C4-2B (cell line): ENCODE data around the gene TRPT1.

Source experiments
- H3K27ac ChIP-seq: fragments of 450-650 bp; 2 replicates; pipeline ENCODE4 v1.5.1; 2017
- CTCF ChIP-seq: fragments of 450-650 bp; conservative IDR thresholded peaks from 2 replicates; pipeline ENCODE4 v1.5.1; 2017; ENCODE audit warnings: mild to moderate bottlenecking
- ZFX ChIP-seq: fragments of 450-650 bp; IDR thresholded peaks from 2 replicates; pipeline ENCODE4 v1.6.1; 2017

TRPT1 gene

GRCh38 chr11:64208796-64209562, 17.0 kb downstream of the TRPT1 start:
- TF ChIP-seq ZFX (no peak), CTCF (no peak)
- no peak overlapping the region for H3K27ac ChIP-seq

GRCh38 chr11:64208086-64208795, 17.7 kb downstream of the TRPT1 start:
- H3K27ac ChIP-seq, result no peak overlapping the region
- TF ChIP-seq ZFX, result no peak
- no peak for TF ChIP-seq CTCF

- H3K27ac ChIP-seq, result no peak overlapping the region
- TF ChIP-seq ZFX (no peak), CTCF (no peak)
These were observed 18.5 kb downstream of the TRPT1 start for GRCh38 chr11:64207256-64208085.

GRCh38 chr11:64206457-64207255, 19.3 kb downstream of the TRPT1 start, which contains the start of gene FERMT3:
FERMT3 (plus strand) TSS chr11:64206721; CDS start chr11:64207365, 644 bp downstream.
- H3K27ac ChIP-seq, result no peak within 1 kb of the TSS

GRCh38 chr11:64204464-64204989, 21.5 kb downstream of the TRPT1 start:
- no peak for TF ChIP-seq ZFX
- TF ChIP-seq CTCF, result no peak; the same call in 1 of the 2 replicates
- no peak overlapping the region for H3K27ac ChIP-seq

More at GRCh38 chr11:64206457-64207255, 19.3 kb downstream of the TRPT1 start, which contains the start of gene FERMT3:
- TF ChIP-seq ZFX (no peak), CTCF (no peak)

- H3K27ac ChIP-seq, result no peak overlapping the region
- no peak for TF ChIP-seq ZFX
- no peak for TF ChIP-seq CTCF
These were observed 21.9 kb downstream of the TRPT1 start for GRCh38 chr11:64204080-64204440.
